ENCODE measurements around the gene KRABD2.

KRABD2 gene

DNA sequence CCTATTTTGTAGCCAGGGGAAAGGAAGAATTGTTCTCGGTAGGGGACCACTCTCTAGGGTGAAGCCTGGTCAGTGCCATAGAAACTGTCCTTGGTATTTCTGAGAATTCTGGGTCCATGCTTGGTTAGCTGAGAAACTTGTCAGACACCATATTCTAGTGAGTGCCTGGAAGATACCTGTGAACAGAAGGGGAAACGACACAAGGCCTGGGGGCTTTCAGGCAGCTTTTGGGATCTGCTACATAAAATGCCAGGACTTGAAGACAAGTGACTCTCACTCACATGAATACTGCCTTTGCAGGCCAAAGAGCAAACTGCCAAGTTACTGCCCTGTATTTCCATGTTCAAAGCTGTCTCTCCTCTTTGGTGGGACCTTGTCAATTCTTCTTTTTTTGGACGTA lies 18.6 kb downstream of the KRABD2 start:
- Histone ChIP-seq H4K20me1 (ENCODE audit: control insufficient read depth, insufficient read depth, low read length, poor library complexity, severe bottlenecking) (no peaks in the 10 kb centered on the region), H3K9me3 (ENCODE audit: control extremely low read depth in 1 of 3, control insufficient read depth in 2 of 3, insufficient read depth in 1 of 3, low read length in 2 of 3) (no peaks in the 10 kb centered on the region), H3K27ac (ENCODE audit: low read length in 2 of 2) (no peak overlapping the region), H3K4me1 (ENCODE audit: control insufficient read depth in 2 of 2, insufficient read depth in 2 of 2, low read length in 2 of 2) (no peaks in the 10 kb centered on the region), H3K4me2 (replicated peaks; ENCODE audit: low read depth, low read length, poor library complexity, severe bottlenecking) (no peak overlapping the region), H3K27me3 (replicated peaks in 1 of 4; ENCODE audit: control extremely low read depth in 1 of 4, control insufficient read depth in 3 of 4, insufficient read depth in 4 of 4, low read length in 3 of 4) (no peaks in the 10 kb centered on the region), H3K36me3 (replicated peaks in 1 of 2; ENCODE audit: control extremely low read depth in 1 of 2, control insufficient read depth in 1 of 2, extremely low read depth in 1 of 2, insufficient read depth in 2 of 2, low read length in 1 of 2) (no peaks in the 10 kb centered on the region), H3K4me3 (ENCODE audit: control extremely low read depth in 1 of 5, extremely low read depth in 1 of 5, insufficient read depth in 1 of 5, low read depth in 2 of 5, low read length in 4 of 5) (no peak overlapping the region), H2AFZ (ENCODE audit: insufficient read depth, low read depth, low read length, poor library complexity, severe bottlenecking) (no peak overlapping the region), H3K9ac (ENCODE audit: low read length) (no peak overlapping the region), H3K79me2 (ENCODE audit: control insufficient read depth, insufficient read depth, low read length) (no peaks in the 10 kb centered on the region)
- Mint-ChIP-seq H3K27me3 (peaks cover 4% of the 10 kb centered on the region), H3K4me3 (no peak overlapping the region), H3K4me1 (no peaks in the 10 kb centered on the region), H3K27ac (no peak overlapping the region), H3K9me3 (ENCODE audit: insufficient read depth) (no peaks in the 10 kb centered on the region)
- intact Hi-C loops (cut with micrococcal nuclease): no loop called here
- ATAC-seq (ENCODE audit: low read depth) (no peak), DNase-seq (no peak)
- CTCF ChIA-PET: no interaction called here
- TF ChIP-seq, protein P1, sequence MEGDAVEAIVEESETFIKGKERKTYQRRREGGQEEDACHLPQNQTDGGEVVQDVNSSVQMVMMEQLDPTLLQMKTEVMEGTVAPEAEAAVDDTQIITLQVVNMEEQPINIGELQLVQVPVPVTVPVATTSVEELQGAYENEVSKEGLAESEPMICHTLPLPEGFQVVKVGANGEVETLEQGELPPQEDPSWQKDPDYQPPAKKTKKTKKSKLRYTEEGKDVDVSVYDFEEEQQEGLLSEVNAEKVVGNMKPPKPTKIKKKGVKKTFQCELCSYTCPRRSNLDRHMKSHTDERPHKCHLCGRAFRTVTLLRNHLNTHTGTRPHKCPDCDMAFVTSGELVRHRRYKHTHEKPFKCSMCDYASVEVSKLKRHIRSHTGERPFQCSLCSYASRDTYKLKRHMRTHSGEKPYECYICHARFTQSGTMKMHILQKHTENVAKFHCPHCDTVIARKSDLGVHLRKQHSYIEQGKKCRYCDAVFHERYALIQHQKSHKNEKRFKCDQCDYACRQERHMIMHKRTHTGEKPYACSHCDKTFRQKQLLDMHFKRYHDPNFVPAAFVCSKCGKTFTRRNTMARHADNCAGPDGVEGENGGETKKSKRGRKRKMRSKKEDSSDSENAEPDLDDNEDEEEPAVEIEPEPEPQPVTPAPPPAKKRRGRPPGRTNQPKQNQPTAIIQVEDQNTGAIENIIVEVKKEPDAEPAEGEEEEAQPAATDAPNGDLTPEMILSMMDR (IDR thresholded peaks at IDR 0.05): no peak
- TF ChIP-seq EZH2 (IDR thresholded peaks at IDR 0.05; ENCODE audit: borderline replicate concordance, insufficient read depth, low read depth, low read length, poor library complexity, severe bottlenecking): no peak
- WGBS (ENCODE audit: insufficient coverage): 95% methylated on average over 2 of the region's 3 CpGs
- POLR2A ChIA-PET: no interaction called here

DNA sequence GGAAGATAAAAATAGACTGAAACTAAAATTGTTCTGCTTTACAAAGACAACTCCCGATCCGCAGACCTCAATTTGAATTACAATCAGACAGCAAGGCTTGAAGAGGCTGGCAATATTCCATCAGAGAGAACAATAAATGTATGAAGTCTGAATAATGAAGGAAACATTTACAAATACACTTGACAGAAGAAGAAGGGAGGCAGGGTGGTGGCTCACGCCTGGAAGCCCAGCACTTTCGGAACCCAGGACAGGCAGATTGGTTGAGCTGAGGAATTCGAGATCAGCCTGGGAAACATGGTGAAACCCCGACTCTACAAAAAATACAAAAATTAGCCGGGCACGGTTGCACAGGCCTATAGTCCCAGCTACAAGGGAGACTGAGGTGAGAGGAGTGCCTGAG lies 22.3 kb downstream of the KRABD2 start:
- Histone ChIP-seq H3K9ac (ENCODE audit: low read length) (no peak overlapping the region), H3K4me2 (replicated peaks; ENCODE audit: low read depth, low read length, poor library complexity, severe bottlenecking) (no peak overlapping the region), H3K9me3 (ENCODE audit: control extremely low read depth in 1 of 3, control insufficient read depth in 2 of 3, insufficient read depth in 1 of 3, low read length in 2 of 3) (no peaks in the 10 kb centered on the region), H3K79me2 (ENCODE audit: control insufficient read depth, insufficient read depth, low read length) (no peaks in the 10 kb centered on the region), H2AFZ (ENCODE audit: insufficient read depth, low read depth, low read length, poor library complexity, severe bottlenecking) (no peak overlapping the region), H3K4me1 (ENCODE audit: control insufficient read depth in 2 of 2, insufficient read depth in 2 of 2, low read length in 2 of 2) (no peaks in the 10 kb centered on the region), H3K36me3 (replicated peaks in 1 of 2; ENCODE audit: control extremely low read depth in 1 of 2, control insufficient read depth in 1 of 2, extremely low read depth in 1 of 2, insufficient read depth in 2 of 2, low read length in 1 of 2) (no peaks in the 10 kb centered on the region), H3K27ac (ENCODE audit: low read length in 2 of 2) (no peak overlapping the region), H3K27me3 (replicated peaks in 1 of 4; ENCODE audit: control extremely low read depth in 1 of 4, control insufficient read depth in 3 of 4, insufficient read depth in 4 of 4, low read length in 3 of 4) (no peaks in the 10 kb centered on the region), H4K20me1 (ENCODE audit: control insufficient read depth, insufficient read depth, low read length, poor library complexity, severe bottlenecking) (no peaks in the 10 kb centered on the region), H3K4me3 (ENCODE audit: control extremely low read depth in 1 of 5, extremely low read depth in 1 of 5, insufficient read depth in 1 of 5, low read depth in 2 of 5, low read length in 4 of 5) (no peak overlapping the region)
- Mint-ChIP-seq H3K9me3 (ENCODE audit: insufficient read depth) (no peaks in the 10 kb centered on the region), H3K27me3 (peaks cover 18% of the 10 kb centered on the region), H3K27ac (no peak overlapping the region), H3K4me3 (no peak overlapping the region), H3K4me1 (no peaks in the 10 kb centered on the region)
- CTCF ChIA-PET: interaction anchor here (0.7 kb wide), 1 partner anchor 1938 kb away, joined by 3 read pairs; no protein-coding TSS in a partner anchor
- intact Hi-C loops (cut with micrococcal nuclease): no loop called here
- no peak for DNase-seq
- WGBS (ENCODE audit: insufficient coverage): 91% methylated on average over 3 of the region's 8 CpGs
- TF ChIP-seq, protein P1 (IDR thresholded peaks at IDR 0.05): no peak
- no peak for TF ChIP-seq EZH2 (IDR thresholded peaks at IDR 0.05; ENCODE audit: borderline replicate concordance, insufficient read depth, low read depth, low read length, poor library complexity, severe bottlenecking)
- no peak for ATAC-seq (ENCODE audit: low read depth)
- POLR2A ChIA-PET: no interaction called here

Measured in B cell (primary cell).